Muscle of leg (tissue), 16 donors: ENCODE data around the gene RAB11FIP4. TPM values are rescaled to one million over a fixed set of nuclear protein-coding genes. Genes with fewer than 3 reads are reported as not detected.
"Not testable (repeated sequence)": the region's sequence is repeated elsewhere in the genome, so short reads cannot be mapped to it uniquely, and the experiment has no call there.

ENCODE experiments used
- DNase-seq: peaks from one replicate; pipeline ENCODE4 v3.0.0; 2013
- H3K27ac ChIP-seq: one replicate; pipeline ENCODE4 v1.5.1; 2013; ENCODE audit warnings: mild to moderate bottlenecking, low read length, control low read depth
- H3K27me3 ChIP-seq: one replicate; pipeline ENCODE4 v1.6.1; 2013; ENCODE audit warnings: low read length; ENCODE audit not compliant: control insufficient read depth, insufficient read depth
- H3K36me3 ChIP-seq: one replicate; pipeline ENCODE4 v1.6.1; 2013; ENCODE audit warnings: low read length; ENCODE audit not compliant: control insufficient read depth, insufficient read depth
- H3K4me1 ChIP-seq: one replicate; pipeline ENCODE4 v1.6.1; 2013; ENCODE audit warnings: low read length; ENCODE audit not compliant: control insufficient read depth, insufficient read depth
- H3K4me3 ChIP-seq: one replicate; pipeline ENCODE4 v1.5.1; 2013; ENCODE audit warnings: low read length, control low read depth
- H3K9me3 ChIP-seq: replicated peaks from 2 replicates; pipeline ENCODE4 v1.6.1; 2013; ENCODE audit warnings: low read depth, low read length; ENCODE audit not compliant: control insufficient read depth
- WGBS: methylation state at CpG from one replicate; pipeline ENCODE4 v1.1.5; 2013; ENCODE audit warnings: missing lambda C conversion rate; ENCODE audit not compliant: insufficient coverage; 5-methylcytosine and 5-hydroxymethylcytosine counted together
- long read RNA-seq, 11 donors: transcript quantifications; one replicate each; lab custom pipeline, GENCODE V29; 2026
- polyA plus RNA-seq, 8 donors: library from polyadenylated mRNA; unstranded; fragments of 120-200 nt; gene quantifications; one replicate each; pipeline versions ENCODE4 v1.2.1 to v1.2.3, GENCODE V29; 2013; ENCODE audit warnings: inconsistent platforms in 1 of 8, low replicate concordance in 1 of 8; ENCODE audit not compliant: insufficient read length in 8 of 8, insufficient read depth in 1 of 8
- total RNA-seq: library from RNA; stranded (reverse); fragments of 120-200 nt; gene quantifications from one replicate; pipeline ENCODE4 v1.2.4, GENCODE V29; 2013

The RAB11FIP4 gene, protein sequence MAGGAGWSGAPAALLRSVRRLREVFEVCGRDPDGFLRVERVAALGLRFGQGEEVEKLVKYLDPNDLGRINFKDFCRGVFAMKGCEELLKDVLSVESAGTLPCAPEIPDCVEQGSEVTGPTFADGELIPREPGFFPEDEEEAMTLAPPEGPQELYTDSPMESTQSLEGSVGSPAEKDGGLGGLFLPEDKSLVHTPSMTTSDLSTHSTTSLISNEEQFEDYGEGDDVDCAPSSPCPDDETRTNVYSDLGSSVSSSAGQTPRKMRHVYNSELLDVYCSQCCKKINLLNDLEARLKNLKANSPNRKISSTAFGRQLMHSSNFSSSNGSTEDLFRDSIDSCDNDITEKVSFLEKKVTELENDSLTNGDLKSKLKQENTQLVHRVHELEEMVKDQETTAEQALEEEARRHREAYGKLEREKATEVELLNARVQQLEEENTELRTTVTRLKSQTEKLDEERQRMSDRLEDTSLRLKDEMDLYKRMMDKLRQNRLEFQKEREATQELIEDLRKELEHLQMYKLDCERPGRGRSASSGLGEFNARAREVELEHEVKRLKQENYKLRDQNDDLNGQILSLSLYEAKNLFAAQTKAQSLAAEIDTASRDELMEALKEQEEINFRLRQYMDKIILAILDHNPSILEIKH
- 0.89 TPM for total RNA-seq
- 1 to 10 TPM in 4 of 8 donors, under 1 TPM in 4; 0.28 to 1.6 (median 0.95) TPM for polyA plus RNA-seq
- long read RNA-seq, donor 1, result 0 reads
- long read RNA-seq, donor 2, result 0 reads
- long read RNA-seq, donor 3, result 0 reads
- long read RNA-seq, donor 4, result 0 reads
- long read RNA-seq, donor 5, result 0 reads
- long read RNA-seq, donor 6, result 0 reads
- long read RNA-seq, donor 7, result 0 reads
- long read RNA-seq, donor 8, result 0 reads
- long read RNA-seq, donor 9, result 0 reads
- long read RNA-seq, donor 10, result 0 reads
- long read RNA-seq, donor 11, partial matches to known transcripts, result 0 of 1 reads
- long read RNA-seq, donor 11, other reads (novel, unspliced or antisense), result 0 of 1 reads

DNA sequence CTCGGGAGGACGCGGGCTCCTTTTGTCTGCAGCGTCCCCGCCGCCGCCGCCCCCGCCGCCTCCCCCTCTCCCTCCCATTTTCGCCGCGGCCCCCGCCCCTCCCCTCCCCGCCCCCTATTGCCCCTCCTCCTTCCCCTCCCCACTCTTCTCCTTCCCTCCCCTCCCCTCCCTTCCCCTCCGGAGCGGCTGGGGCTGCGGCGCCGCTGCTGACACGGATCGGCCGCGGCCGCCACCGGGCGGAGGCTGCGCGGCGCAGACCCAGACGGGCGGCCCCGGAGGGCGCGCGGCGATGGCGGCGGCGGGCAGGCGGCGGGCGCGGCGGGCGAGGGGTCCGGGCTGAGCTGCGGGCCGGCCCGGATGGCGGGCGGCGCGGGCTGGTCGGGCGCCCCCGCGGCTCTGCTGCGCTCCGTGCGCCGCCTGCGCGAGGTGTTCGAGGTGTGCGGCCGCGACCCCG lies at the start of gene RAB11FIP4:
TSS of gene RAB11FIP4 (plus strand) at position 180 of the 454 bp plus-strand sequence. CDS start at position 358, 178 bp downstream.
- peak within 1 kb of the TSS; percentile 23 for H3K4me3 ChIP-seq
- H3K36me3 ChIP-seq, result no peaks in the 10 kb centered on the region
- H3K27ac ChIP-seq, result no peak within 1 kb of the TSS
- DNase-seq, result peak; percentile 50
- peaks cover 44% of the 10 kb centered on the region for H3K27me3 ChIP-seq
- whole genome bisulfite sequencing, result under 1% methylated on average over 46 of the region's 69 CpGs
- H3K4me1 ChIP-seq, result peaks cover 8% of the 10 kb centered on the region
- no peaks in the 10 kb centered on the region for H3K9me3 ChIP-seq

DNA sequence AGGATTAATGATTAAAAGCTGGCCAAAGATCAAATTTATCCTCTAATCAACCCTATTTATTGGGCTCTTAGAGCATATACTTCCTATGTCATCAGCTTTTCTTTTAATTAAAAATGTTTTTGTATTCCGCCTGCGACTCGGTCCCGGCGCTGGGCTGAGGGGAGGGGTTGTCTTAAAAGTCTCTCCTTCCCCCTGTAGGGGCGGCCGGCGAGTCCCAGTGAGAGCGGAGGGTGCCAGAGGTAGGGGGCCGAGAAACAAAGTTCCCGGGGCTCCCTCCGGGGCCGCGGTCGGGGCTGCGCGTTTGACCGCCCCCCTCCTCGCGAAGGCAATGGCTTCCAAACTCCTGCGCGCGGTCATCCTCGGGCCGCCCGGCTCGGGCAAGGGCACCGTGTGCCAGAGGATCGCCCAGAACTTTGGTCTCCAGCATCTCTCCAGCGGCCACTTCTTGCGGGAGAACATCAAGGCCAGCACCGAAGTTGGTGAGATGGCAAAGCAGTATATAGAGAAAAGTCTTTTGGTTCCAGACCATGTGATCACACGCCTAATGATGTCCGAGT lies 46.2 kb upstream of the RAB11FIP4 start:
- not testable (repeated sequence) for H3K27me3 ChIP-seq, DNase-seq, H3K4me3 ChIP-seq, H3K27ac ChIP-seq, H3K4me1 ChIP-seq, H3K9me3 ChIP-seq
- WGBS, result no CpG with 5 or more reads among the region's 34 CpGs
- H3K36me3 ChIP-seq, result peaks cover 12% of the 10 kb centered on the region

DNA sequence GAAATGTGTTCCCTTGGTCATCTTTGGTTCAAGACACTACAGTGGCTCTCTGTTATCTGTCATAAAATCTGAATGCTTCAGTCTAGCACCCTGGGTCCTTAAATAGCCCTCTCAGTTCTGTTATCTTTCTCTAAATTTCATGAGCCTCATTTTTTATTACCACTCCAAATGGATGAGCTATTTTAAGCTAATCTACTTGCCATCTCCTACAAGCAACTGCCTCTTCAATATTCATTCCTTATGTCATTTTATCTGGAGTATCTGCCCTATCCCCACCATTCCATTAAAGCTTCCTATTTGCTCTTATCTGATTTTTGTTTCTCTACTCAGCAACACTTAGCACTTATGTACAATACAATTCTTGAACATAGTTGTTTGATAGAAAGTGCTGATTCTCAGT lies 42.0 kb upstream of the RAB11FIP4 start:
- Histone ChIP-seq H3K36me3 (peaks cover 6% of the 10 kb centered on the region), H3K4me3 (no peak overlapping the region), H3K9me3 (no peaks in the 10 kb centered on the region), H3K4me1 (no peaks in the 10 kb centered on the region), H3K27me3 (no peaks in the 10 kb centered on the region), H3K27ac (no peak overlapping the region)
- DNase-seq, result no peak

DNA sequence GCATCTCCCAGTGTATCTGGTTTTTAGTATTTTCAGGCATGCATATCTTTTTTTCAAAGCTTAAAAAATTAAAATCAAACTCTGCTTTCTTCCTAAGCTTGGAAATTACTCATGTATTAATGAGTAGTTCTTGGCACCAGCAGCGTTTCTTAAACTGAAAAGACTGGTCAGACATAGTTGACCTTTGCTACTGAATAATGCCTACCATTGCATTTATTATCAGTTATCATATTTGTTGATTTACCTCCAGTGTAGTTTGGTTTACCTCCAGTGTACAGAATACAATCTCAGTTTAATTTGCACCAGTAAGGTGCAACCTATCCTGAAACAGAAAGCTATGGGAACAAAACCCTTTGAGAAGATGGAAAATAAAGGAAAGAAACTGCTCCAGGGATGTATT lies 35.5 kb upstream of the RAB11FIP4 start:
- no peak for DNase-seq
- no CpG with 5 or more reads among the region's 1 CpG for WGBS
- H3K36me3 ChIP-seq, result peaks cover 9% of the 10 kb centered on the region
- H3K4me1 ChIP-seq, result no peaks in the 10 kb centered on the region
- no peak overlapping the region for H3K4me3 ChIP-seq
- no peaks in the 10 kb centered on the region for H3K27me3 ChIP-seq
- no peak overlapping the region for H3K27ac ChIP-seq
- no peaks in the 10 kb centered on the region for H3K9me3 ChIP-seq

DNA sequence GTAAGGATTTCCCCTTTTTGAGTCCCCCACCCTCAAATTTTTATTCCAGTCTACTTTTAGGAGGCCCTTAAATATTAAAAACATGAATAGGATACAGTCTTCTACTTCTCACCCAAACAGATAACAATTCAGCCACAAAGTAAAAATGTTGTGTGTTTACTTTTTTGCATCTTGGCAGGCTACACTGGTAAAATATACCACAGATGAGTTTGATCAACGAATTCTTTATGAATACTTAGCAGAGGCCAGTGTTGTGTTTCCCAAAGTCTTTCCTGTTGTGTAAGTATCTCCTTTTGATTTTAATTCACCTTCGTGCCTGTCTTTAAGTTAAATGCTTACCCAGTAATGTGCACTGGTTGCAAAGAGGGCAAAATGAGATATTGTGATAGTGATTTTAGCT lies 34.4 kb upstream of the RAB11FIP4 start:
- H3K4me3 ChIP-seq, result no peak overlapping the region
- H3K27ac ChIP-seq, result no peak overlapping the region
- WGBS, result no CpG with 5 or more reads among the region's 2 CpGs
- no peaks in the 10 kb centered on the region for H3K9me3 ChIP-seq
- H3K4me1 ChIP-seq, result no peaks in the 10 kb centered on the region
- no peaks in the 10 kb centered on the region for H3K27me3 ChIP-seq
- H3K36me3 ChIP-seq, result peaks cover 11% of the 10 kb centered on the region
- DNase-seq, result no peak

DNA sequence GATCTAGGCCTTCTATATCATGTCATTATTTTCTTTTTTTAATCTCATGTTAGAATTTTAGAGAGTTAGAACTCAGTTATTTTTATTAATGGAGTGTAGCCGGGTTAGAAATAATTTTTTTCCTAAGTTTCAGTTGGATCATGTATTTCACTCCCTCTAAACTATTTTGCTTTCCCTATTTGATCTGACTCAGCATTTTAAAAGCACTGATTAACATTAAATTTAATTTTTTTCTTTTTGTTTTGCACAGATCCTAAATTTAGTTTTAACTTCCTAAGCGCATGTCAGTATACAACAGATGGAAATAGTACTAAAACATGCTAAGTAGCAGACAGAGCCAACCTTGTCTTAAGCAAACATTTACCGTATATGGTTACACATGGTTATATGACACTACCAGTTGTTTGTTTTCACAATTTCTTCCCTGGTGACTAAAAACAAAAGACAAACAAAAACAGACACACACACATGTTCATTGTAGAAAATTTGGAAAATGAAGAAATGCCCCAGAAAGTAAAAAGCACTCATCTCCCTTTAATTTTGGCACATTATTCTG lies 33.6 kb upstream of the RAB11FIP4 start:
- WGBS, result no CpG with 5 or more reads among the region's 3 CpGs
- no peak for DNase-seq
- no peak overlapping the region for H3K4me3 ChIP-seq
- H3K27me3 ChIP-seq, result no peaks in the 10 kb centered on the region
- peaks cover 12% of the 10 kb centered on the region for H3K36me3 ChIP-seq
- no peaks in the 10 kb centered on the region for H3K9me3 ChIP-seq
- H3K4me1 ChIP-seq, result no peaks in the 10 kb centered on the region
- no peak overlapping the region for H3K27ac ChIP-seq

DNA sequence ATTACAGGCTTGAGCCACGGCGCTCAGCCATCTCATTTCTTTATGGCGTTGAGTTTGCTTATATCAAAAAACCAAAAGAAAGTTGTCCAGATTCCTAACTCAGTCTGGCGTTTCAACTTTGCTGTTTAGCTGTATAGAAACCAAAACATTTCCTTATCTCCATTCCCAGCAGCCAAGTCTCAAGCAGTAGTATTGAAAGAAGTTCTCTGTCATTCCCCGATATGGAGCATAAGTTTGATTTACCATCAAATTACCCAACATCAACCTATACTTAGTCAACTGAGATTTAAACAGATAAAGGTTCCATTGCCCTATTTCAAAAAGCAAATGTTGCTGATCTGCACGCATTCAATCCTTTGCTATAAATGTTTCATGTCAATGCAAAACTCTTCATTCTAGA lies 27.5 kb upstream of the RAB11FIP4 start:
- Histone ChIP-seq H3K9me3 (no peaks in the 10 kb centered on the region), H3K27me3 (no peaks in the 10 kb centered on the region), H3K27ac (no peak overlapping the region), H3K36me3 (peaks cover 12% of the 10 kb centered on the region), H3K4me1 (no peaks in the 10 kb centered on the region), H3K4me3 (no peak overlapping the region)
- 98% methylated on average over 5 of the region's 6 CpGs for WGBS
- no peak for DNase-seq

DNA sequence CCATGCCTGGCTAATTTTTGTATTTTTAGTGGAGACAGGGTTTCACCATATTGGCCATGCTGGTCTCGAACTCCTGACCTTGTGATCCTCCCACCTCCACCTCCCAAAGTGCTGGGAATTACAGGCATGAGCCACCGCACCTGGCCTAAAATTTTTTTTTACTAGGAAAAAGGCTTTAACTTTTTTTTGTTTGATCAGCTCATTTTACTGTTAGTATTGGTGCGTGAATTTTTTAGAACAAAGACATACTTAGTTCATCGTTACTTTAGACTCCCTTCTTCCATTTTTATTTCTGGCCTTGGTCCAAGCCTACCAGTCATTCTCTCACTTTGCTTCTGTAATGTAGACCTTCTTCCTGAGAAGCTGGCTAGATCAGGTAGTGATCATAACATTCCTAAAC lies 25.4 kb upstream of the RAB11FIP4 start:
- Histone ChIP-seq H3K4me3 (no peak overlapping the region), H3K36me3 (peaks cover 9% of the 10 kb centered on the region), H3K27ac (no peak overlapping the region), H3K27me3 (no peaks in the 10 kb centered on the region), H3K4me1 (peaks cover 2% of the 10 kb centered on the region), H3K9me3 (no peaks in the 10 kb centered on the region)
- WGBS, result 100% methylated on average over 1 of the region's 4 CpGs
- no peak for DNase-seq

DNA sequence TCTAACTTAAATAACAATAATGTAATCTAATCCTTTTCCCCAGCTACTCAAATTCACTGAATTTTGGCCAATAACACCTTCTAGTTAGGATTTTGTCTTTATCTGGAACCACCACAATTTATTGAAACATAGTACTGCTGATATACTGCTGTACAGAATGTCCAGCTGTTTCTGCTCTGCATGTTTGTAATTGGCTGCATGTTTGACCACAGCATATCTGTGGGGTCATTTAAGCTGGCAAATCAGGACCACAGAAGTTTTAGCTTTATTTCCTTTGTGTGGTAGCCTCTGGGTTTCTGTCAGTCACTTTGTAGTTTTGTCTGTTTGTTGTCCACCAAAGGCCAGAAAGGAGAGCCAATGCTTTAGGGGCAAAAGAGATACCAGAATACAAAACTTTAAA lies 22.2 kb upstream of the RAB11FIP4 start:
- DNase-seq, result no peak
- peaks cover 4% of the 10 kb centered on the region for H3K4me1 ChIP-seq
- H3K36me3 ChIP-seq, result peaks cover 10% of the 10 kb centered on the region
- H3K4me3 ChIP-seq, result no peak overlapping the region
- H3K9me3 ChIP-seq, result no peaks in the 10 kb centered on the region
- H3K27ac ChIP-seq, result no peak overlapping the region
- no peaks in the 10 kb centered on the region for H3K27me3 ChIP-seq
